Type B pancreatic cell (in vitro differentiated cells): Measurements from ENCODE around the gene TRAPPC5. TPM values are rescaled to one million over a fixed set of nuclear protein-coding genes. Genes with fewer than 3 reads are reported as not detected.

Source experiments
- DNase-seq: peaks from one replicate; pipeline ENCODE4 v3.0.0; 2021; ENCODE audit warnings: mixed read lengths; ENCODE audit not compliant: unreplicated experiment; ENCODE audit errors: extremely low spot score
- H3K27ac Mint-ChIP-seq: 2 replicates; pipeline ENCODE4 v1.8.0; 2021; ENCODE audit warnings: mild to moderate bottlenecking, mixed read lengths
- H3K27me3 Mint-ChIP-seq: 2 replicates; pipeline ENCODE4 v1.8.0; 2021; ENCODE audit warnings: mixed read lengths
- H3K36me3 Mint-ChIP-seq: 2 replicates; pipeline ENCODE4 v1.8.0; 2021; ENCODE audit warnings: mixed read lengths
- H3K4me1 Mint-ChIP-seq: one replicate; pipeline ENCODE4 v1.8.0; 2021; ENCODE audit warnings: mixed read lengths; ENCODE audit not compliant: unreplicated experiment
- H3K4me3 Mint-ChIP-seq: 2 replicates; pipeline ENCODE4 v1.8.0; 2021; ENCODE audit warnings: mild to moderate bottlenecking, mixed read lengths
- H3K9me3 Mint-ChIP-seq: 2 replicates; pipeline ENCODE4 v1.8.0; 2021; ENCODE audit warnings: mixed read lengths
- total RNA-seq: library from RNA; stranded (reverse); gene quantifications from 2 replicates; pipeline ENCODE4 v1.2.1, GENCODE V29; 2021; ENCODE audit warnings: low replicate concordance
- TF ChIP-seq, protein P1 (sequence below): fragments of 200-600 bp; sonication (generic); conservative IDR thresholded peaks from 2 replicates; pipeline ENCODE4 v1.5.0; 2021; ENCODE audit warnings: antibody characterized with exemption, mild to moderate bottlenecking

The TRAPPC5 gene
- total RNA-seq, 1 donor from 2014 or later, result 92.6 TPM

DNA sequence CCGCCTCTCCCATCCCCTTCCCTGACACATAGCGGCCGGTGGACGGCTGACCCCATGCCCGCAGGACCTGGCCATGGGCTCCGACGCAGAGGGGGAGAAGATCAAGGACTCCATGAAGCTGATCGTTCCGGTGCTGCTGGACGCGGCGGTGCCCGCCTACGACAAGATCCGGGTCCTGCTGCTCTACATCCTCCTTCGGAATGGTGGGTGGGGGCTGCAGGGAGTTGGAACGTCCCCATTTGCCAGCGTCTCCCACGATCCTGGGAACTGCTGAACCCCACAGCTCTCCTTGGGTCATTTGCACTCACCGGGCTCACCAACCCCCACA lies 36.1 kb upstream of the TRAPPC5 start:
- TF ChIP-seq, protein P1, sequence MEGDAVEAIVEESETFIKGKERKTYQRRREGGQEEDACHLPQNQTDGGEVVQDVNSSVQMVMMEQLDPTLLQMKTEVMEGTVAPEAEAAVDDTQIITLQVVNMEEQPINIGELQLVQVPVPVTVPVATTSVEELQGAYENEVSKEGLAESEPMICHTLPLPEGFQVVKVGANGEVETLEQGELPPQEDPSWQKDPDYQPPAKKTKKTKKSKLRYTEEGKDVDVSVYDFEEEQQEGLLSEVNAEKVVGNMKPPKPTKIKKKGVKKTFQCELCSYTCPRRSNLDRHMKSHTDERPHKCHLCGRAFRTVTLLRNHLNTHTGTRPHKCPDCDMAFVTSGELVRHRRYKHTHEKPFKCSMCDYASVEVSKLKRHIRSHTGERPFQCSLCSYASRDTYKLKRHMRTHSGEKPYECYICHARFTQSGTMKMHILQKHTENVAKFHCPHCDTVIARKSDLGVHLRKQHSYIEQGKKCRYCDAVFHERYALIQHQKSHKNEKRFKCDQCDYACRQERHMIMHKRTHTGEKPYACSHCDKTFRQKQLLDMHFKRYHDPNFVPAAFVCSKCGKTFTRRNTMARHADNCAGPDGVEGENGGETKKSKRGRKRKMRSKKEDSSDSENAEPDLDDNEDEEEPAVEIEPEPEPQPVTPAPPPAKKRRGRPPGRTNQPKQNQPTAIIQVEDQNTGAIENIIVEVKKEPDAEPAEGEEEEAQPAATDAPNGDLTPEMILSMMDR, result no peak
- no peak overlapping the region for H3K4me3 Mint-ChIP-seq
- no peaks in the 10 kb centered on the region for H3K27me3 Mint-ChIP-seq
- no peak for DNase-seq
- H3K4me1 Mint-ChIP-seq, result no peaks in the 10 kb centered on the region
- no peaks in the 10 kb centered on the region for H3K36me3 Mint-ChIP-seq
- no peaks in the 10 kb centered on the region for H3K9me3 Mint-ChIP-seq
- no peak overlapping the region for H3K27ac Mint-ChIP-seq

DNA sequence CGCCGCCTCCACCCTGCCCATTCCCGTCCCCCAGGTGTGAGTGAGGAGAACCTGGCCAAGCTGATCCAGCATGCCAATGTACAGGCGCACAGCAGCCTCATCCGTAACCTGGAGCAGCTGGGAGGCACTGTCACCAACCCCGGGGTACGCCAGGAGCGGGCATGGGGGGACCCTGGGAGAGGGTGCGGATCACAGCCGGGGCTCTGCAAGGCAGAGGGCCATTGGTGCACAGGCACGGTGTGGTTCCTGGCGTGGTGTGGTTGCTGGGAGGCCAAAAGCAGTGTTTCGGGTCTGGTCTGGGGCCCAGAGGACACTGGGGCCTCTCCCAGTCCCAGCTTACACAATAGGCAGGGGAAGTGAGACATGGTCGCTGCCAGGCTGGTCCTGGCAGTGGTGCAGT lies 35.5 kb upstream of the TRAPPC5 start:
- H3K4me1 Mint-ChIP-seq, result no peaks in the 10 kb centered on the region
- TF ChIP-seq, protein P1, result no peak
- H3K27ac Mint-ChIP-seq, result no peak overlapping the region
- H3K27me3 Mint-ChIP-seq, result no peaks in the 10 kb centered on the region
- no peaks in the 10 kb centered on the region for H3K36me3 Mint-ChIP-seq
- H3K9me3 Mint-ChIP-seq, result no peaks in the 10 kb centered on the region
- no peak for DNase-seq
- H3K4me3 Mint-ChIP-seq, result no peak overlapping the region

DNA sequence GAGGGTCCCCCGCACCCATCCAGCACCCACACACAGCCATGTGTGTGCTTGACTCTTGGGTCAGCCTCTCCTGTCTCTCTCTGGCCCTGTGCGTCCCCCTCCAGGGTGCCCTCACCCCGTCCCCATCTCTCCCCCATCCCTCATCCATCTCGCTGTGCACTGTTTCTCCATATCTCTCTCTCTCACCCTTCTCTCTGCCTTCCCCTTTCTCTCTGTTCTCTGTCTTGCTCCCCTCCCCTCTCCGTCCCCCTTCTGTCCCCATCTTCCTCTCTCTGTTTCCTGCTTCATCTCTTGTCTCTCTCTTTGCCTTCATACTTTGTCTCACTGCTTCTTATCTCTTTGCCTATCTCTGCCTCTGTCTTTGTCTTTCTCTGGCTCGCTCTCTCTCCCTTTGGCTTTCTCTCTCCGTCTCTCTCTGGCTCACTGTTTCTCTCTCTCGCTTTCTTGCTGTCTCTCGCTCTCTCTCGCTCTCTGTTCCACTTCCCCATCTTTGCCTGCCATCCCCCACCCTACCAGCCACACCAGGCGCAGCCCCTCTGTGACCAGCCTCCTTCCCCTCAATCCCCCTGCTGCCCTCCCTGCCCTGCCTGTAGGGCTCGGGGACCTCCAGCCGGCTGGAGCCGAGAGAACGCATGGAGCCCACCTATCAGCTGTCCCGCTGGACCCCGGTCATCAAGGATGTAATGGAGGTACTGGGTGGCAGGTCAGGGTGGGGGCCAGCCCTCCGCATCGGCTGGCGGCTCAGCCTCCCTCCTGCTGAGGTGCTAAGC lies 34.8 kb upstream of the TRAPPC5 start:
- DNase-seq, result no peak
- H3K9me3 Mint-ChIP-seq, result no peaks in the 10 kb centered on the region
- H3K4me1 Mint-ChIP-seq, result no peaks in the 10 kb centered on the region
- H3K36me3 Mint-ChIP-seq, result no peaks in the 10 kb centered on the region
- H3K27ac Mint-ChIP-seq, result peak overlapping the region; percentile 70
- H3K27me3 Mint-ChIP-seq, result peaks cover 2% of the 10 kb centered on the region
- no peak overlapping the region for H3K4me3 Mint-ChIP-seq
- TF ChIP-seq, protein P1, result no peak

DNA sequence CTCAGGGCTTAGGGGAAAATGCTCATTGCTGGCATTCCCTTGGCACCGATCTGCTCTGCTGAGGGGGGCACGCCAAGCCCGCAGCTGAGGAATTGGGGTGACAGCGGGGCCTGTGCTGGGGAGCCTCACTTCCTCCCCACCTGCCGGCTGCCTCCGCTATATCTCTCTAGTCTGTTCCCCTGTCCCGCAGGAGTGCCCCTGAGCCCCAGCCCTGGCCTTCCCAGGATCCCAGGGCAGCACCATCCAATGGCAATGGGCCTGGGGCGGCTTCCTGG lies 34.3 kb upstream of the TRAPPC5 start:
- DNase-seq, result no peak
- Mint-ChIP-seq H3K36me3 (no peaks in the 10 kb centered on the region), H3K4me3 (no peak overlapping the region), H3K9me3 (no peaks in the 10 kb centered on the region), H3K4me1 (no peaks in the 10 kb centered on the region), H3K27ac (no peak overlapping the region), H3K27me3 (peaks cover 3% of the 10 kb centered on the region)
- TF ChIP-seq, protein P1, result no peak

DNA sequence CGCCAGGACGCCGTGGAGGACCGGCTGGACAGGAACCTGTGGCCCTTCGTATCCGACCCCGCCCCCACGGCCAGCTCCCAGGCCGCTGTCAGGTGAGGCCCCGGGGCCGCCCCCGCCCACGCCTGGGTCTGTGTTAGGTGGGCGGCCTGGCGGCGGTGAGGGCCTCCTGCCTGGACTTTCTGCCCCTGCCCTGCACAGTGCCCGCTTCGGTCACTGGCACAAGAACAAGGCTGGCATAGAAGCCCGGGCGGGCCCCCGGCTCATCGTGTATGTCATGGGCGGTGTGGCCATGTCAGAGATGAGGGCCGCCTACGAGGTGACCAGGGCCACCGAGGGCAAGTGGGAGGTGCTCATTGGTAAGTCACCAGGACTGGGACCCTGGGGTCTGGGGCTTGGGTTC lies 33.5 kb upstream of the TRAPPC5 start:
- H3K36me3 Mint-ChIP-seq, result no peaks in the 10 kb centered on the region
- peaks cover 3% of the 10 kb centered on the region for H3K4me1 Mint-ChIP-seq
- no peaks in the 10 kb centered on the region for H3K9me3 Mint-ChIP-seq
- H3K4me3 Mint-ChIP-seq, result no peak overlapping the region
- peaks cover 7% of the 10 kb centered on the region for H3K27me3 Mint-ChIP-seq
- DNase-seq, result no peak
- H3K27ac Mint-ChIP-seq, result no peak overlapping the region
- TF ChIP-seq, protein P1, result no peak
